PC-3 (cell line): Measurements from ENCODE around the gene ULK4. TPM values are rescaled to one million over a fixed set of nuclear protein-coding genes. Genes with fewer than 3 reads are reported as not detected.

Experiments used
- ATAC-seq: fragments of 200-7000 bp; cut with Tn5 transposase; 2 replicates; pipeline ENCODE4 v1.9.1; 2020; ENCODE audit warnings: mild to moderate bottlenecking, moderate library complexity
- BruUV-seq: library from RNA; stranded (reverse); fragments of 400-500 nt; replicated peaks from 2 replicates; lab custom pipeline; 2021; lab: Mats Ljungman, UMichigan
- CTCF ChIA-PET: fragments of 300-600 bp; sonication (Branson Sonifier 250); formaldehyde crosslinking; loops from one replicate; lab custom pipeline; 2022; ENCODE audit warnings: antibody characterized with exemption; lab: Charles Lee
- POLR2A ChIA-PET: fragments of 300-600 bp; sonication (Branson Sonifier 250); formaldehyde crosslinking; loops from one replicate; lab custom pipeline; 2022; ENCODE audit warnings: antibody characterized with exemption; ENCODE audit not compliant: unreplicated experiment; lab: Charles Lee
- DNase-seq: peaks from one replicate; pipeline ENCODE4 v3.0.0-alpha.2; 2015
- H2AFZ ChIP-seq: fragments of 300-600 bp; sonication (generic); 2 replicates; pipeline ENCODE4 v1.6.0; 2016; ENCODE audit warnings: antibody characterized with exemption, low read length
- H3F3A ChIP-seq: fragments of 300-600 bp; sonication (generic); one replicate; pipeline ENCODE4 v1.6.0; 2017; ENCODE audit warnings: antibody characterized with exemption, low read length, control low read depth, mild to moderate bottlenecking; ENCODE audit not compliant: unreplicated experiment
- H3K27ac ChIP-seq: fragments of 300-600 bp; sonication (generic); 2 replicates; pipeline ENCODE4 v1.5.1; 2016; ENCODE audit warnings: mild to moderate bottlenecking, low read length
- H3K27me3 ChIP-seq: fragments of 300-600 bp; sonication (generic); 2 replicates; pipeline ENCODE4 v1.6.1; 2016; ENCODE audit warnings: low read length, mixed read lengths
- H3K36me3 ChIP-seq: fragments of 300-600 bp; sonication (generic); 2 replicates; pipeline ENCODE4 v1.6.1; 2016; ENCODE audit warnings: low read depth, mixed run types, low read length, mixed read lengths
- H3K4me1 ChIP-seq: fragments of 300-600 bp; sonication (generic); 2 replicates; pipeline ENCODE4 v1.5.1; 2016; ENCODE audit warnings: low read length; ENCODE audit not compliant: insufficient read depth
- H3K4me2 ChIP-seq: fragments of 300-600 bp; sonication (generic); 2 replicates; pipeline ENCODE4 v1.6.0; 2016; ENCODE audit warnings: low read length
- H3K4me3 ChIP-seq: fragments of 300-600 bp; sonication (generic); 2 replicates; pipeline ENCODE4 v1.5.1; 2016; ENCODE audit warnings: mild to moderate bottlenecking, low read length, mixed read lengths
- H3K79me2 ChIP-seq: fragments of 300-600 bp; sonication (generic); 2 replicates; pipeline ENCODE4 v1.6.1; 2017; ENCODE audit warnings: low read length, mixed read lengths
- H3K9ac ChIP-seq: fragments of 300-600 bp; sonication (generic); 2 replicates; pipeline ENCODE4 v1.6.0; 2016; ENCODE audit warnings: mild to moderate bottlenecking, low read length
- H3K9me2 ChIP-seq: fragments of 300-600 bp; sonication (generic); replicated peaks from 2 replicates; pipeline ENCODE4 v1.6.1; 2016; ENCODE audit warnings: mixed run types, low read length, mixed read lengths
- H3K9me3 ChIP-seq: fragments of 300-600 bp; sonication (generic); 2 replicates; pipeline ENCODE4 v1.6.1; 2016; ENCODE audit warnings: low read length, mixed read lengths
- H4K20me1 ChIP-seq: fragments of 300-600 bp; sonication (generic); 2 replicates; pipeline ENCODE4 v1.6.1; 2016; ENCODE audit warnings: low read length, mixed read lengths
- EZH2 ChIP-seq: fragments of 300-600 bp; sonication (generic); IDR thresholded peaks from one replicate; pipeline ENCODE4 v1.6.1; 2017; ENCODE audit warnings: antibody characterized with exemption, mild to moderate bottlenecking, low read length; ENCODE audit not compliant: unreplicated experiment
- EZH2phosphoT487 ChIP-seq: fragments of 300-600 bp; sonication (generic); IDR thresholded peaks from 2 replicates; pipeline ENCODE4 v1.6.1; 2018; ENCODE audit warnings: mild to moderate bottlenecking, antibody characterized with exemption, low read length, borderline replicate concordance
- intact Hi-C: fragments of 100-400 bp; cut with micrococcal nuclease; formaldehyde crosslinking; loops from 2 replicates; pipeline ENCODE4 v1.9.0; 2023
- total RNA-seq: library from RNA; depleted of rRNA; stranded (reverse); fragments of >200 nt; gene quantifications from 2 replicates; pipeline ENCODE4 v1.2.3, GENCODE V29; 2014
- TF ChIP-seq, protein P1 (sequence below): fragments of 300-600 bp; sonication (generic); conservative IDR thresholded peaks from 2 replicates; pipeline ENCODE4 v1.5.1; 2017; ENCODE audit warnings: antibody characterized with exemption, low read depth, mild to moderate bottlenecking, low read length

The ULK4 gene
- total RNA-seq, 1 experiment from 2014 or later = 4.8 TPM

DNA sequence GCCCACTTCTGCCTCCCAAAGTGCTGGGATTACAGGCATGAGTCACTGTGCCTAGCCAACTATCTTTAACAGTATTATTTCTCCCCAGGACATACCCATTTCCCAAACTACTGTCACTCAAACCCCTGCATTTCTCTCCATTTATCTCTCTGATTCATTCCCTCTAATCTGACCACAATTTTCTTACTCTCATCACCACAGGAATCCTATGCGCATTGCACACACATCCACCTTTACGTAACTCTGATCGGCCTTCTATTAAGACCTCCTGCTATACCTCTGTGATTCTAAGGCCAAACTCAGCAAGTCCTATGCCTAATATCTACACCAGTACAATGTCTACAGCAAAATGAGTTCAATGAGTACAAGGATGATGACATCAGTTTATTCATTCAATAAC lies 235.0 kb downstream of the ULK4 start:
- no peaks in the 10 kb centered on the region for H3K27me3 ChIP-seq
- no peaks in the 10 kb centered on the region for H3K36me3 ChIP-seq
- intact Hi-C loops = no loop called here
- CTCF ChIA-PET = no interaction called here
- no peaks in the 10 kb centered on the region for H3K9me3 ChIP-seq
- DNase-seq = no peak
- ATAC-seq = no peak
- H3K27ac ChIP-seq = no peak overlapping the region
- no peak overlapping the region for H2AFZ ChIP-seq
- no peaks in the 10 kb centered on the region for H4K20me1 ChIP-seq
- H3K79me2 ChIP-seq = no peaks in the 10 kb centered on the region
- no peaks in the 10 kb centered on the region for H3F3A ChIP-seq
- no peak overlapping the region for H3K4me2 ChIP-seq
- POLR2A ChIA-PET = no interaction called here
- H3K9ac ChIP-seq = no peak overlapping the region
- no peaks in the 10 kb centered on the region for H3K4me1 ChIP-seq
- no peaks in the 10 kb centered on the region for H3K9me2 ChIP-seq
- TF ChIP-seq EZH2phosphoT487 = no peak
- TF ChIP-seq, protein P1, sequence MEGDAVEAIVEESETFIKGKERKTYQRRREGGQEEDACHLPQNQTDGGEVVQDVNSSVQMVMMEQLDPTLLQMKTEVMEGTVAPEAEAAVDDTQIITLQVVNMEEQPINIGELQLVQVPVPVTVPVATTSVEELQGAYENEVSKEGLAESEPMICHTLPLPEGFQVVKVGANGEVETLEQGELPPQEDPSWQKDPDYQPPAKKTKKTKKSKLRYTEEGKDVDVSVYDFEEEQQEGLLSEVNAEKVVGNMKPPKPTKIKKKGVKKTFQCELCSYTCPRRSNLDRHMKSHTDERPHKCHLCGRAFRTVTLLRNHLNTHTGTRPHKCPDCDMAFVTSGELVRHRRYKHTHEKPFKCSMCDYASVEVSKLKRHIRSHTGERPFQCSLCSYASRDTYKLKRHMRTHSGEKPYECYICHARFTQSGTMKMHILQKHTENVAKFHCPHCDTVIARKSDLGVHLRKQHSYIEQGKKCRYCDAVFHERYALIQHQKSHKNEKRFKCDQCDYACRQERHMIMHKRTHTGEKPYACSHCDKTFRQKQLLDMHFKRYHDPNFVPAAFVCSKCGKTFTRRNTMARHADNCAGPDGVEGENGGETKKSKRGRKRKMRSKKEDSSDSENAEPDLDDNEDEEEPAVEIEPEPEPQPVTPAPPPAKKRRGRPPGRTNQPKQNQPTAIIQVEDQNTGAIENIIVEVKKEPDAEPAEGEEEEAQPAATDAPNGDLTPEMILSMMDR = no peak
- TF ChIP-seq EZH2 = no peak
- no TSS peak for BruUV-seq
- no peak overlapping the region for H3K4me3 ChIP-seq

DNA sequence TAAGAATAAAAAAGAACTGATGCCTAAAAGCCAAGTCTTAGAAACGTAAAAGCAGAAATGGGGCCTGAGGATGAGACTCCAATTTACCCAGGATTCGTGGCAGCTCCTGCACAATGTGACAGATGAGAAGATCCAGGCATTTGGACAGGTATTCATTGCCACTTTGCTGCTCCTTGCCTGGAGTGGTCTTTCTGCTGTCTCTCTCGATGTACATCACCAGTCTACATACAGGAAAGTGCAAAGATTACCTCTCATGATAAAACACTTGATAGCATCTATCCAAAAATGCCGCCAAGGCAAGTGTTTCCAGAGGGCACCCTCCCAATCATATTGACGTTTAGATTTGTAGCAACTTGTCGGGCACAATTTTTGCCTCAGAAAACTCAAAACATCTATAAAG lies 244.3 kb downstream of the ULK4 start:
- TF ChIP-seq, protein P1 = no peak
- TF ChIP-seq EZH2 = no peak
- Histone ChIP-seq H3K9ac (no peak overlapping the region), H3K4me1 (no peaks in the 10 kb centered on the region), H3K79me2 (no peaks in the 10 kb centered on the region), H3K9me2 (no peaks in the 10 kb centered on the region), H3K27ac (no peak overlapping the region), H3F3A (no peaks in the 10 kb centered on the region), H3K4me3 (no peak overlapping the region), H3K9me3 (no peaks in the 10 kb centered on the region), H2AFZ (no peak overlapping the region), H4K20me1 (no peaks in the 10 kb centered on the region), H3K36me3 (no peaks in the 10 kb centered on the region), H3K27me3 (no peaks in the 10 kb centered on the region), H3K4me2 (no peak overlapping the region)
- DNase-seq = no peak
- ChIA-PET CTCF (no interaction called here), POLR2A (no interaction called here)
- intact Hi-C loops = loop anchor here (1.0 to 5.0 kb wide), 3 partner anchors 267 to 1133 kb away; no protein-coding TSS in a partner anchor
- ATAC-seq = no peak
- BruUV-seq = no TSS peak

DNA sequence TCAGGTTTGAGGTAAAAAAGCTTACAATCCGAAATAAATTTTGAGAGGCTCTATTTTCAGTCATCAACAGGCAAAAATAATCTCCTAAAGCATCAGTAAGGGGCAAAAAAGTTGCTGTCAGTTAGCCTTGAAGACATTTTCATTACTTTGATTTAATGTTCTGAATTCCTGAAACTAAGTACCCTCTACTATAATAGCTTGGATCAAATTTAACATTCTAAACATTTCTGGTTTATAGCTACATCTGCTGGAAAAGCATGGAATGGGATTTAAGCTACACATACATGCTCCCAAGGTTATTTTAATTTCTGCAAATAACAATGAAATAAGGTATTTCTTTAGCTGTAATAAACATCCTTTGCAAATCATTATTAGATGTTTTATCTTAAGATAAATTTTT lies 245.4 kb downstream of the ULK4 start:
- Histone ChIP-seq H3K4me2 (no peak overlapping the region), H4K20me1 (no peaks in the 10 kb centered on the region), H3K9me2 (no peaks in the 10 kb centered on the region), H3K79me2 (no peaks in the 10 kb centered on the region), H3K9me3 (no peaks in the 10 kb centered on the region), H3F3A (no peaks in the 10 kb centered on the region), H3K27me3 (no peaks in the 10 kb centered on the region), H3K27ac (no peak overlapping the region), H3K4me3 (no peak overlapping the region), H3K9ac (no peak overlapping the region), H2AFZ (no peak overlapping the region), H3K36me3 (no peaks in the 10 kb centered on the region), H3K4me1 (no peaks in the 10 kb centered on the region)
- DNase-seq (peak; percentile 44), ATAC-seq (peak; percentile 66)
- no TSS peak for BruUV-seq
- ChIA-PET CTCF (interaction anchor here (0.5 to 1.3 kb wide), 6 partner anchors 22 to 916 kb away, joined by 3 to 7 read pairs (median 4); no protein-coding TSS in a partner anchor), POLR2A (no interaction called here)
- intact Hi-C loops = loop anchor here (1.0 to 5.0 kb wide), 3 partner anchors 266 to 1389 kb away; no protein-coding TSS in a partner anchor
- no peak for TF ChIP-seq EZH2
- no peak for TF ChIP-seq EZH2phosphoT487
- TF ChIP-seq, protein P1 = peak; percentile 63
